Gastroesophageal sphincter (tissue), 3 donors: Measurements from ENCODE around the gene RAP1GAP2.

ENCODE experiments used
- EP300 ChIP-seq: sonication (generic); formaldehyde crosslinking; IDR thresholded peaks from one replicate; pipeline ENCODE4 v1.6.1; 2017; ENCODE audit warnings: antibody characterized with exemption, mild to moderate bottlenecking
- POLR2AphosphoS5 ChIP-seq: sonication (generic); formaldehyde crosslinking; IDR thresholded peaks from one replicate; pipeline ENCODE4 v1.6.1; 2017; ENCODE audit warnings: antibody characterized with exemption
- TF ChIP-seq, protein P1 (sequence below), 4 experiments: fragments of 200-600 bp in 2 of 4; fragments of 450-650 bp in 2 of 4; sonication (generic) in 1 of 4; IDR thresholded peaks; one replicate each; pipeline ENCODE4 v1.5.1; 2017 to 2019; ENCODE audit warnings: antibody characterized with exemption in 4 of 4, mild to moderate bottlenecking in 2 of 4, moderate library complexity in 2 of 4

DNA sequence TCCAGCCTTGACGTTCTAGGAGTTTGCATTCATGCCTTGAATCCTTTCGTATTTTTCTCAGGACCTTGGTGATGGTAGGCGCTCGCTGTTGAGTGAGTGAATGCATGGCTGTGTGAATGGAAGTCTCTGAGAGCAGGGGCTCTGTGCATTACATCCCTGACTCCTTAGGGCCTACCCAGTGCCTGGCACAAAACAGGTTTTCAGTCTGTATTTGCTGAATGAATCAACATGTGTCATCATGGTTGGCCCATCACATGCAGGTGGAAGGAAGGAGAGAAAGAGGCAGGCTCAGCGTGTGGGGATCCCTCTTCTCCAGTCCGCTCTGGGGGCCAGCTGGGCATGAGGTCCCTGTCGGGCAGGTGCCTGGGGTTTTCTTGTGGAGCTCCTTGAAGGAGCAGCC lies 8.7 kb downstream of the RAP1GAP2 start:
- no peak for TF ChIP-seq EP300
- TF ChIP-seq, protein P1, sequence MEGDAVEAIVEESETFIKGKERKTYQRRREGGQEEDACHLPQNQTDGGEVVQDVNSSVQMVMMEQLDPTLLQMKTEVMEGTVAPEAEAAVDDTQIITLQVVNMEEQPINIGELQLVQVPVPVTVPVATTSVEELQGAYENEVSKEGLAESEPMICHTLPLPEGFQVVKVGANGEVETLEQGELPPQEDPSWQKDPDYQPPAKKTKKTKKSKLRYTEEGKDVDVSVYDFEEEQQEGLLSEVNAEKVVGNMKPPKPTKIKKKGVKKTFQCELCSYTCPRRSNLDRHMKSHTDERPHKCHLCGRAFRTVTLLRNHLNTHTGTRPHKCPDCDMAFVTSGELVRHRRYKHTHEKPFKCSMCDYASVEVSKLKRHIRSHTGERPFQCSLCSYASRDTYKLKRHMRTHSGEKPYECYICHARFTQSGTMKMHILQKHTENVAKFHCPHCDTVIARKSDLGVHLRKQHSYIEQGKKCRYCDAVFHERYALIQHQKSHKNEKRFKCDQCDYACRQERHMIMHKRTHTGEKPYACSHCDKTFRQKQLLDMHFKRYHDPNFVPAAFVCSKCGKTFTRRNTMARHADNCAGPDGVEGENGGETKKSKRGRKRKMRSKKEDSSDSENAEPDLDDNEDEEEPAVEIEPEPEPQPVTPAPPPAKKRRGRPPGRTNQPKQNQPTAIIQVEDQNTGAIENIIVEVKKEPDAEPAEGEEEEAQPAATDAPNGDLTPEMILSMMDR (IDR thresholded peaks at IDR 0.05), result no peak
- no peak for TF ChIP-seq POLR2AphosphoS5
